Gastrocnemius medialis (tissue), 4 donors: ENCODE results near the gene NPTX2.

ENCODE experiments used
- CTCF ChIP-seq, 5 experiments: fragments of 450-650 bp in 3 of 5; fragments of 200-600 bp in 2 of 5; sonication (generic) in 2 of 5; IDR thresholded peaks in 4 of 5; conservative IDR thresholded peaks in 1 of 5; 1 replicate in 4 of 5; 2 replicates in 1 of 5; pipeline ENCODE4 v1.5.1; 2016 to 2019; ENCODE audit warnings: antibody characterized with exemption in 5 of 5, mild to moderate bottlenecking in 3 of 5, moderate library complexity in 3 of 5
- POLR2A ChIP-seq, 2 donors: fragments of 450-650 bp; IDR thresholded peaks; one replicate each; pipeline ENCODE4 v1.6.1; 2017; ENCODE audit warnings: antibody characterized with exemption in 2 of 2, mild to moderate bottlenecking in 2 of 2, moderate library complexity in 2 of 2

- TF ChIP-seq CTCF (IDR thresholded peaks at IDR 0.05 in 4 of 5, conservative IDR thresholded peaks at IDR 0.05 in 1 of 5) = no peak
- TF ChIP-seq POLR2A (IDR thresholded peaks at IDR 0.05) = no peak
Measured at GRCh38 chr7:98669329-98670000, 52.4 kb downstream of the NPTX2 start.
